IPS DF 4.7 (cell line): ENCODE measurements around the gene MRAP.

Source experiments
- DNase-seq: peaks from one replicate; pipeline ENCODE4 v3.0.0-alpha.2; 2013; ENCODE audit warnings: low spot score; ENCODE audit errors: extremely low read depth

Gene MRAP

GRCh38 chr21:32347977-32348376 lies 49.3 kb downstream of the MRAP start:
- no peak for DNase-seq

DNA sequence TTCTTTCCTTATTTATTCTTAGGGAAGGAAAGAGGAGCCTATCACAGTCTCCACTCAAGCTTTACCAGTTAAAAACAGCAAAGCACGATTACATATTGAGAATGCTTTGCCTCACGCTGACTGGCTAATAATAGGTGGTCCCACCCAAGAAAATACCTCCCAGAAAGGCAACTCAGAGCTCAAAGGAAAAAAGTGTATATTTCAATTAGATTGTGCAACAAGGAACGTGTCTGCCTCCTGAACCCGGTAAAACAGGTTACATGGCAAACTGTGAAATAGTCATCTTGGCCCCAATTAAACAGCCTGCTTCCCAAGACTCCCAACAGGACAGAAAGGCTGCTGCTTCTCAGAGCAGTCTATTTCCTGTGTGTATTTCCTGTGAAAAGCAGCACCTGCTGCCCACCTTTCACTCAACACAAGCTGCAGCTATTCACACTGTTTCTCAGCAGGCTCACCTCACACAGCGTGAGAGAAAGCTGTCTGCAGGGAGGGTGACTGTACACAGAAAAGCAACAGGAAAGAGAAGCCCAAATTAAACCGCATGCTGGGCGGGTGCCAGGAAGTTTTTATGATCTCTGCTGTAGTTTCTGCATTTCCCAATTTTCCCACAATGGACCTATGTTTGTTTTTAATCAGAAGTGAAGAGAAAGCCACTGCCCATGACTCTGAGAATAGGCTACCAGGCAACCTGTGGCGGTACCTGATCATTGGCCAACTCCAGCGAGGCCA lies 50.1 kb downstream of the MRAP start:
- DNase-seq, result no peak

GRCh38 chr21:32349333-32349944 lies 50.8 kb downstream of the MRAP start:
- no peak for DNase-seq

DNA sequence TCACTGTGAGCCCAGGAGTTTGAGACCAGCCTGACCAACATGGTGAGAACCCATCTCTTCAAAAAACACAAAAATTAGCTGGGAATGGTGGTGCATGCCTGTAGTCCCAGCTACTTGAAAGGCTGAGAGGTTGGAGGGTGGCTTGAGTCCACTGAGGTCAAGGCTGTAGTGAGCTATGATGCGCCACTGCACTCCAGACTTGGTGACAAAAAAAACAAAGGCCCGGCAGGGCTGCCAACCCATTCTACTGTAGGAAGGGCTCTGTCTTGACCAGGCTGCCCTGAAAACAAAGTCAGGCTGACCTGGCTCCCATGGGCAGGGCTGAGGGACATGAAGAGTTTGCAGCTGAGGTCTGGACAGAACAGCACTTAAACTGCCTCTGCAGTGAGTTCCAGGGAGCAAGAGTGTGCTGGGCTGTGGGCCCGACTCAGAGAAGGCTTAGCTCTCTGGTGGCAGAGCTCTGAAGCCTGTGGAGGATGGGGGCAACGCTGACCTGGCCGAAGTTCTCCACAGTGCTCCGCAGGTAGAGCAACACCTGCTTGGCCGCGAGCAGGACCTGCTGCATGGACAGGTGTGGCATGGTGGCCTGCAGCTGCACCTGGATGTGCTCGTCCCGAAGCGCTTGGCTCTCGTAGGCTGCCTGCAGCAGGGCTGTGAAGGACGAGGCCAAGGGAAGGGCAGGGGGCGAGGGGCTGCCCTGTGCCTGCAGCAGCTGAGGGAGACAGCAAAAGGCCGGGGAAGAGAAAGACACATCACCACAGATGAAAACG lies 51.7 kb downstream of the MRAP start:
- no peak for DNase-seq

DNA sequence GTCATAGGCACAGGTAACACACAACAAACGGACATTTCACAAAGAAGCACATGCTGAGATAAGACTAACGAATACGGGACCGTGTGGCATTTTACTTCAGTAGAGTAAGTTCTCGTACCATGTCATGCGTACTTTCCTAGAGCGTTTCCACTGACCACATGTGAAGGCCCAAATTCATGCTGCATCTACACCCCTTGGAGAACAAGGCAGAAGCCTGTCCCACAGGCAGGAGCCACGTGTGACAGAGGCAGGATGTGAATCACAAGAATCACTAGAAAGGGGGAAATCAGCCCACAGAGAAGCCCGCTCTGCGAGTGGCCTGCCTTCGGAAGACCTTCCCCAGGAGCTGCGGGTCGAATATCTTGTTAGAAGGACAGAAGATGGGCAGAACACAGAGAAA lies 52.3 kb downstream of the MRAP start:
- no peak for DNase-seq

- DNase-seq, result no peak
Measured at GRCh38 chr21:32351428-32351827, 52.8 kb downstream of the MRAP start.

GRCh38 chr21:32352526-32352925 lies 53.9 kb downstream of the MRAP start:
- DNase-seq, result no peak

- no peak for DNase-seq
Measured at GRCh38 chr21:32353002-32353711, 54.5 kb downstream of the MRAP start.

DNA sequence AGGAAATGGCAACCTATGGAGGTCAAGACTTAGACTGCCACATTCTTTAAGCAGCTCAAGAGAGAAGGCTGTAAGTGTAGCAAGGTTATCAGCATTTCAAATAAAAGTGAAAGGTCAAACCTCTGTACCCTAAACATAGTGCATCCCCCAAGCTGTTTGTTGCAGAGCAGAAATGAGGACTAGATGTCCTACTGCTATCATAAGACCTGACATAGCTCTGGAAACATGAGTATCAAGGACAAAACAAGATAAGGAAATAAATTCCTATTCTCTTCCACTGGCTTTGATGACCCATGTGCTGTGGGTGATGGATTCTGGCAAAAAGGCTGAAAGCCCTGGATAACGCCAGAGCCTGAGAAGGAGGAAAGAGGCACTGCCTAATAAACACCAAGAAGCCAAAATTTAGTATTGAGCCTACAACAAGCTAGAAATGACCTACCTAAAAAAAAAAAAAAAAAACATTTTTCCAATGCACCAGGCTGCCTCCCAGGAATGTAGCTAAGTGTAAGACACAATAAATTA lies 58.3 kb downstream of the MRAP start:
- DNase-seq, result no peak

GRCh38 chr21:32359719-32360260 lies 61.1 kb downstream of the MRAP start:
- no peak for DNase-seq

DNA sequence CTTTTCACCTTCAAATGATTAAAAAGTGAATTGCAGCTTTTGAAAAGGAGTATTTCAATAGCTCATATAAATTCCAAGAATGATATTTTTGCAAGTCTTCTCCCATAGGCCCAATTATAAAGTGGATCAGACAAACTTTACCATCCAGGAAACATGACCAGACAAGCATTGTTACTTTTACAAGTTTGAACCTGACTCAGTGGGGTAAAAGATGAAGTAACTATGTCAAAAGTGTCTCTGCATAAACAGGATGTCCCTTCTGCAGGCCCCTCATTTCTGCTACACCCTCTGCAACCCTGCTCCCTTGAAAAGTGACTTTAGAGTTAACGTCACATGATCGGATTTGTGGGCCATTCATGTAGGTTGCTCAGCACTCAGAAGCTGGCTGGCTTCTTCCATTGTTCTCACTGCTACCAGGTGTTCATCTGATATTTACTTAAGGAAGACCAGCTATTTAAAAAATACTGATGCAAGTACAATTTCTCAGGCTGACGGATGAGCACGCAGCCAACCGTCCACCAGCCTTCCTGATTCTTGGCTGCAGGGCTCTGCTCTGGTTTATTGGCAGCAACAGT lies 61.8 kb downstream of the MRAP start:
- DNase-seq, result no peak
